Motor neuron (in vitro differentiated cells): ENCODE results near the gene SH3RF1. TPM values are rescaled to one million over a fixed set of nuclear protein-coding genes. Genes with fewer than 3 reads are reported as not detected.
A peak's percentile ranks its signal among the peaks of the same experiment; 100 is the strongest.

Experiments used
- ATAC-seq, 8 experiments: fragments of 200-7000 bp; cut with Tn5 transposase; replicated peaks in 6 of 8; 2 replicates each; pipeline ENCODE4 v1.8.0; 2021; ENCODE audit warnings: mild to moderate bottlenecking in 8 of 8, moderate library complexity in 8 of 8
- H3K27ac ChIP-seq, 2 donors: fragments of 250-450 bp; sonication (Bioruptor Pico); 2 replicates each; pipeline ENCODE4 v1.9.0; 2021; ENCODE audit warnings: antibody characterized with exemption in 2 of 2, mild to moderate bottlenecking in 2 of 2, moderate library complexity in 1 of 2
- H3K4me1 ChIP-seq, 2 donors: fragments of 250-450 bp; sonication (Bioruptor Pico); replicated peaks in 1 of 2; 2 replicates each; pipeline ENCODE4 v1.6.1; 2021; ENCODE audit warnings: antibody characterized with exemption in 2 of 2, mild to moderate bottlenecking in 2 of 2, moderate library complexity in 1 of 2
- H3K4me3 ChIP-seq, 5 donors: fragments of 250-450 bp; sonication (Bioruptor Pico); 2 replicates each; pipeline ENCODE4 v1.9.0; 2021; ENCODE audit warnings: antibody characterized with exemption in 5 of 5, mild to moderate bottlenecking in 5 of 5, moderate library complexity in 4 of 5
- WGBS, 10 experiments: fragments of 450-650 bp; shearing (Covaris generic); methylation state at CpG; one replicate each; pipeline ENCODE4 v1.0.0; 2022; 5-methylcytosine and 5-hydroxymethylcytosine counted together
- in situ Hi-C, 9 experiments: fragments of 400-800 bp; cut with MboI; loops; one replicate each; pipeline ENCODE4 v1.15.0; 2021; ENCODE audit warnings: low sequenced_read_pairs in 9 of 9, low pct_unique_long_range_greater_than_20kb in 2 of 9; ENCODE audit not compliant: unreplicated experiment in 9 of 9
- total RNA-seq, 8 experiments: library from RNA; unstranded; fragments of 300-600 nt; gene quantifications; 2 replicates each; pipeline versions ENCODE4 v1.2.3 to v1.2.4, GENCODE V29; 2022

Gene SH3RF1
- total RNA-seq, 8 experiments from 2014 or later = 6.7 to 20.2 (median 14.3) TPM

DNA sequence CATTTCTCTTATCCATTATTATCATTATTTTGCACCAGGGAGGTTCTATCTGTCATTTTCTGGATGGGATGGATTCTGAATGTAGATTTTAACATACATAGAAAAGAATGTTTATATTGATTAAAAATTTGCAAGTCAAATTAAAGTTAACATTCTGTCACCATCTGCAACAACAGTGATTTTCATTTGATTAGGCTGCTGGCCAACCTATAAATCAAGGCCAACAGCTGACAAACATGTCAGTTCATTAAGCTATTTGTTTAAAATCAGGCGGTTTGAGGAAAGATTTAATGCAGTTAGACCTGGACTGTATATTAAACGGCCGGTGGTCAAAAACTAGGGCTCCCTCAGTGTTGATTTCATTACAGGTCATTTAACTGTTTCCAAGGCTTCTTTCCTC is 151.2 kb downstream of the SH3RF1 start:
- no peak overlapping the region for H3K4me3 ChIP-seq
- no peak overlapping the region for H3K27ac ChIP-seq
- in situ Hi-C loops = no loop called here
- H3K4me1 ChIP-seq = peaks cover 16 to 22% of the 10 kb centered on the region in 2 donors
- peak in 2 of 8 experiments; percentile 17 to 20 for ATAC-seq
- WGBS, 10 experiments = 20 to 100% (median 39%) methylated on average over 1 to 3 of the region's 3 CpGs; no CpG with 5 or more reads in 2 of the 10 experiments

DNA sequence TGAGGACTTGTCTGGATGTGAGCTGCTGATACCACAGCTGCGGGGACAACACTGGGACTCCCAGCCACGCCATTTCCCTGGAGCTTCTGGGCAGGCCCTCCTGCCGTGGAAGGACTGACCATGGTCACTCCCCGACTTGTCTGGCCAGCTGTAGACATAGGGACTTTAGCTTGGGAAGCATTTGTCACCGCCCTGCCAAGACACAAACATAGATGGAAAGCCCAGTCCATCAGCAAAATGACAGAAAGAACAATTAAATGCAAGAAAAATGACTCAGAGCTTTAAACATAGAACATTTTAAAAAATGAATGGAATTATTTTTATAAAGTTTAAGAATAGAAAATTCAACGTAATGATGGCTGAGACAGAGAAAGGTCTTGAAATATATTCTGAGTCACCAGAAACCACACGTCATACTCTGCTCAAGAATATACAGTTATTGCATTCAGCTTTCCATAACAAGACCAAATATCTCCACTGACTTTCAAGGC is 153.1 kb downstream of the SH3RF1 start:
- WGBS, 10 experiments = 60 to 100% (median 90%) methylated on average over 2 to 7 of the region's 7 CpGs; no CpG with 5 or more reads in 1 of the 10 experiments
- no peak overlapping the region for H3K4me3 ChIP-seq
- ATAC-seq = peak in 2 of 8 experiments; percentile 32 to 63
- in situ Hi-C loops = no loop called here
- H3K4me1 ChIP-seq = peaks cover 16 to 20% of the 10 kb centered on the region in 2 donors
- H3K27ac ChIP-seq = no peak overlapping the region

DNA sequence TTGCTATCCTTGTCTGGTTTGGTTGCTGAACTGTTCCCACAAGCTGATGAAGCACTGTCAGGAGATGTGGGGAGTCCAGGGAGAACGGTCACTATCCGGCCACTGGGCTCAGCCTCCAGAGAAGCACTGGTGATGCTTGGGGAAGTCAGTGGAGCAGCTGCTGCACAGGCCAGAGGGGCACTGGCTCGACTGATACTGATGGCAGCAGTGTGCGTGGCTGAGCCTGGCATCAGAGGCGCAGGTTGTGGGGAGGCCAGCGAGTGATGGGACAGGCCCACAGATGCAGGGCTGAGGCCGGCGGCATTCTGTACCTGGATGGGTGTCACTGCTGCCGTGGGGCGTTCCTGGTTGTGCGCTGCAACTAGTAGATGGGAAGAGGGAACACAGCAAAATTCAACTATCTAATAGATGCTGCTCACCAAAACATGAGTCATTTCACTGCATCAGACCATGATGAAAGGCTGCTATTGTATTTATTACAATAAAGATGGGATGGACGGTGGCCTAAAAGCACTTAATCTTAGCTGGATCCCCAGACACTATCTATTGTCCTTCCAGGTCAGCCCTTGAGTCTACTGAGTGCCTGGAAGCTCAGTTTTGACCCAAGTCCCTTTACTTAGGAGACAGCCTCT is 154.4 kb downstream of the SH3RF1 start:
- WGBS, 10 experiments = 33 to 96% (median 73%) methylated on average over 1 to 5 of the region's 12 CpGs; no CpG with 5 or more reads in 3 of the 10 experiments
- H3K27ac ChIP-seq = no peak overlapping the region
- peaks cover 14 to 16% of the 10 kb centered on the region in 2 donors for H3K4me1 ChIP-seq
- peak in 5 of 8 experiments; percentile 64 to 85 (median 84) for ATAC-seq
- in situ Hi-C loops = no loop called here
- no peak overlapping the region for H3K4me3 ChIP-seq

DNA sequence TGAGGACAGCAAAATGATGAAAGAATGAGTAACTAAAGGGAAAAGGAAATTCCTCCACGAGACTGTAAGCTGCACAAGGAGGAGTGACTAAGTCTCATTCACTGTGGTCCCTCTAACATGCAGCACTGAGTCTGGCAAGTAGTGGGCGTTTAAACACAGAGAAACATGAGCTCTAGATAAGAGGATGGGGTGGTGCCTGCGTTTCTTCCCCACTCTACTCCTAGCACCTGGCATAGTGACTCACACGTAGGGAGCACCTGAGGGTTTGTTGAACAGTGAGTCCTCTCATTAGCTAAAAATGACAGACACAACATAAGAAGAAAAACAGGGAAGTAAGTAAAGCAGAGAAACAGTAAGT is 154.9 kb downstream of the SH3RF1 start:
- H3K4me3 ChIP-seq = no peak overlapping the region
- no peak overlapping the region for H3K27ac ChIP-seq
- 0 to 100% (median 66%) methylated on average over 2 to 4 of the region's 4 CpGs; no CpG with 5 or more reads in 3 of the 10 experiments for WGBS, 10 experiments
- ATAC-seq = peak; percentile 30 to 90 (median 64)
- H3K4me1 ChIP-seq = peaks cover 14 to 16% of the 10 kb centered on the region in 2 donors
- in situ Hi-C loops = no loop called here

DNA sequence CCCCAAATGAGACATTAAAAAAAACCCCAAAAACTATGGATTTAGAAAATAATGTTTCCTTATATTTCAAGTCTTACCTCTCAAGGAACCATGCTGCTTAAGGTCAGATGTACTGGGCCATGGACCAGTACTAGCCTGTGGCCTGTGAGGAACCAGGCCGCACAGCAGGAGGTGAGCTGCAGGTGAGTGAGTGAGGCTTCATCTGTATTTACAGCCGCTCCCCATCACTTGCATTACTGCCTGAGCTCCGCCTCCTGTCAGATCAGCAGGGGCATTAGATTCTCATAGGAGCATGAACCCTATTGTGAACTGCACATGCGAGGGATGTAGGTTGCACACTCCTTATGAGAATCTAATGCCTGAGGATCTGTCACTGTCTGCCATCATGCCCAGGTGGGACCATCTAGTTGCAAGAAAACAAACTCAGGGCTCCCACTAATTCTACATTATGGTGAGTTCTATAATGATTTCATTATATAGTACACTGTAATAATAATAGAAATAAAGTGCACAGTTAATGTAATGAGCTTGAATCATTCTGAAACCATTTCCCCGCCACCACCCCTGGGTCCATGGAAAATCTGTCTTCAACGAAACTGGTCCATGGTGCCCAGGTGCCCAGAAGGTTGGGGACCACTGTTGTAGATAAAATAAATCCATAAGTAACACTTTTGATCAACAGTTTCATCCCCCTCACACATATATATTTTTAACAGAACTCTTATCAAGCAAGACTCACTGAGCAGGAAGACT is 155.4 kb downstream of the SH3RF1 start:
- Histone ChIP-seq H3K4me1 (peaks cover 12 to 16% of the 10 kb centered on the region in 2 donors), H3K4me3 (no peak overlapping the region), H3K27ac (no peak overlapping the region)
- in situ Hi-C loops = no loop called here
- WGBS, 10 experiments = 83 to 100% (median 96%) methylated on average over 1 to 5 of the region's 6 CpGs; no CpG with 5 or more reads in 1 of the 10 experiments
- no peak for ATAC-seq

DNA sequence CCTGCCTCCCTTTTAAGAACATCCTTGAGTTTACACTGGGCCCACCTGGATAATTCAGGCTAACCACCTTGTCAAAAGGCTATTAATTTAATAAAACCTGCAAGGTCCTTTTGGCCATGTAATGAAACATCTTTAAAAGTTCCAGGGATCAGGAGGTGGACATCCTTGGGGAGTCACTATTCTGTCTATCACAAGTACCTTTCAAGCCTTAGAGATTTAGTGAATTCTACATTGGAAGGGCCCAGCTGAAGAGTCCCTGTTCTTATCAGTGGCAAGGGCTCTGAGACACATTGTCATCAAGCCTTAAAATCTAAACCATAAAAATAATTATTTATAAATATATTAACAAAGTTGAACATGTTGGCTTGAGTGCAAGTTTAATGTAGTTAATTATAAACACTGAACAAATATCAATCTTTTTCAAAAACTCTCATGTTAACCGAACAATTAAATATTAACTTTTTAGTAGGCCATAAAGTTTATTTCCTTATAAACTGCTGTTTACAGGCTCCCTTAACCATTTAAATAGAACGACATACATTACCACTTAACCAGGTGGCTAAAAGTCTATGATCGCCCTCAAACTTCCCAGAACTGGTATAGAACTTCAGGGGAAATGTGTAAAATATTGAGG is 156.3 kb downstream of the SH3RF1 start:
- no peak for ATAC-seq
- WGBS, 10 experiments = 83 to 100% (median 93%) methylated on average over 2 to 3 of the region's 3 CpGs
- H3K4me1 ChIP-seq = peaks cover 4 to 9% of the 10 kb centered on the region in 2 donors
- no peak overlapping the region for H3K4me3 ChIP-seq
- no peak overlapping the region for H3K27ac ChIP-seq
- in situ Hi-C loops = no loop called here

DNA sequence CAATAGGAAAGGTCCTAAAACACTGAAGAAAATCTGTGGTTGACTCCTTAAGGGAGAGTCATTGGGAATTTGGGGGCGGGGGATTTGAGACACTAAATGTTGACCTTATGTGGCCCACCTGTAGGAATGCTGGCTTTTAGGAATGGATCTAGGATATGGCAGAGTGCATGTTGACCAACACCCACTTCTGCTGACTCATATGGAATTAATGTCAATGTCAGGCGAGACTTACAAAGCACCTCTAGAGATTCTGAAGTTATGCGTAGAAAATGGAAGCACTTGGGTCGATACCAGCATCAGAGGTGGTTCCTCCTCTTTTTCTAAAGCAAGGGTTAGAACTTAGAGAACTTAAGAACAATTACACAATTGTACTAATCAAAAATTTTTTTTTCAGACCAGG is 160.1 kb downstream of the SH3RF1 start:
- ATAC-seq = no peak
- Histone ChIP-seq H3K27ac (no peak overlapping the region), H3K4me1 (peaks cover 0 to 23% of the 10 kb centered on the region in 2 donors), H3K4me3 (no peak overlapping the region)
- 20 to 100% (median 90%) methylated on average over 1 to 4 of the region's 4 CpGs for WGBS, 10 experiments
- in situ Hi-C loops = no loop called here

DNA sequence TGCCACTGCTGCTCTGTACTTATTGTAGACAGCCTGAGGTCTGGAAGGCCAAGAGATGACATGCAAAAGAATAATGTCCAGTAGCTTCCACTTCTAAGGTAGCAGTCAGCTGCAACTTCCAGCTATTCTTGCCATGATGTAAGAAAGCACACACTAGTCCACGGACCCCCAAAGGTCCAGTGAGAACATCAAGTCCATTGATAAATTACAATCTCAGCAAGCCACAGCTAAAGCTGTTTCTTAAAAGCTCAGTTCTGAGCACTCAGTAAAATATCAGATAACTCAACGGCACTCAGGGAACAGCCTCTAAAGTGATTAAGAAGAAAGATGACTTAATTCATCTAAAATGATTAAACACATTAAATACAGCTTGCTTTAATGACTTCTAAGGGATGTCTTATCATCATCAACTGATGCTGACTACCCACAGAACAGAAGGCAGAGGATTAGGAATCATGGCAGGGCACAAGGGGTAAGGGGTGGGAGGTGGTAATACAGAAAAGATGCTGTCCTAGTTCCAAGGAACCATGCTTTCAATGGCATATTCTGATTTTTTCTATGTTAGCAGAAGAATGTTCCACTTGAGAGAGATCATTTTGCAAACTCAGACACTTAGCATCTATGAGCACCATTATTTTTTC is 161.6 kb downstream of the SH3RF1 start:
- Histone ChIP-seq H3K4me1 (peaks cover under 1 to 23% of the 10 kb centered on the region in 2 donors), H3K27ac (peak overlapping the region in 1 of 2 donors; percentile 69), H3K4me3 (no peak overlapping the region)
- in situ Hi-C loops = no loop called here
- ATAC-seq = peak in 5 of 8 experiments; percentile 69 to 92 (median 90)
- WGBS, 10 experiments = 64 to 100% (median 93%) methylated on average over 1 to 2 of the region's 2 CpGs; no CpG with 5 or more reads in 4 of the 10 experiments

DNA sequence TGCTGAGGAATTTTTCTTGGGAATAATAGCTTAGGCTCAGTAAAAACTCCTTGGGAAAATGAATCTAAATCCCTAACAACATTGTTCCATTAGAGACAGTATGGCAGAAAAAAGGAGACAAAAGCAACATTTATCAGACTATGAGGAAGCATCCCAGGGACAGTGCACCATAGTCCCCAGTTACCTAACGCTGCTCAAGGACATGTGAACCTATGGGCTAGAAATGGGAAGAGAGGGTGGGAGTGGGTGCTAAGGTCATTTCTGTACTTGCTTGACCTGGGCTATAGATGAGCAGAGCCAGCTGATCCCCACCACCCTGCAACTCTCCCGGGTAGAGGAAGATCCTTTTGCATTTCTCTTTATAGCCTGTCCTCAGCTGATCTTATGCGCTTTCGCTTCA is 162.5 kb downstream of the SH3RF1 start:
- Histone ChIP-seq H3K4me3 (no peak overlapping the region), H3K27ac (peak overlapping the region in 1 of 2 donors; percentile 69)
- in situ Hi-C loops = no loop called here

DNA sequence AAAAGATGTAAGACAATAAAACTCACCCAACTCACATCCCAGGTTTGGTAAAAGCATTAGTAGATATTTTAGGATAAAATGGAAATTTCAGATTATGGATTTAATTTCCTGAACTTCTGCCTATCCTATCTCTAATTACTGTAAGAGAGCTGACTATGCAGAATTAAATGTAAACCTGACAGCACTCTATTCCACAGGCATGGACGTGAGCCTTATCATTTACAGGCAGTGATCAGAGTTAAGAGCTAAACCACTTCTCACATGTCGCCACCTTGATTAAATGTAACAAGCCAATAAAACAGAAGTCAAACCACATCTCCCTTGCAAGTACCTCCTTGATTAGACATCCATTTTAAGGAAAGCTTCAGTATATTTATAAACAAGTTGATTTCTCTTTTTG is 163.2 kb downstream of the SH3RF1 start:
- no peak overlapping the region for H3K27ac ChIP-seq
- H3K4me3 ChIP-seq = no peak overlapping the region
- ATAC-seq = no peak
- H3K4me1 ChIP-seq = peaks cover 4 to 23% of the 10 kb centered on the region in 2 donors
- in situ Hi-C loops = no loop called here
- 69 to 100% (median 95%) methylated on average over 1 to 2 of the region's 2 CpGs; no CpG with 5 or more reads in 3 of the 10 experiments for WGBS, 10 experiments

More for the DNA sequence above, 162.5 kb downstream of the SH3RF1 start:
- peaks cover 3 to 23% of the 10 kb centered on the region in 2 donors for H3K4me1 ChIP-seq
- peak in 3 of 8 experiments; percentile 8 to 18 (median 13) for ATAC-seq
- WGBS, 10 experiments = 33 to 100% (median 81%) methylated on average over 1 to 4 of the region's 4 CpGs; no CpG with 5 or more reads in 3 of the 10 experiments

DNA sequence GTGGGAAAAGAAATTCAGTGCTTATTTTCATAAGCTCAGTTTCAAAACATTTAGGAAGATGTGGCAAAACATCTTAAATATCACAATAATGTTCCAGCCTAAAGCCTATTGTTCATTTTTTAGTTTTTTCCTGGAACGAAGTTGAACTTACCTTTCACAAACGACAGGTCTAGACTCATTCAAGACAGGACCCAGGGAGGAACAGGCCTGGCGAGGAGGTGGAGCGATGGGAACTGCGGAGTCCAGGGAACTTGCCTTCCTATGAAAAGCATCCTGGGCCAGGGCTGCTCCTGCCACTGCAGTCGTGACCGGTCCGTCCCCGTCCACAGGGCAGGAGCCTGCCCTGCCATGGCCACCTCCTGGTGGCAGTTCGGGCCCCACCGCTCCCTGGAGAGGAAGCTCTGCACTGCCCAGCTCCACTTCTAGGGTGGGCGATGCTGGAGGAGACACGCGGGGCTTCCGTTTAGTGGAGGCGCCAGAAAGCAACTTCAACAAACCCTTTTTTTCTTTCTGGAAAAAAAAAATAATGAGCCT is 164.0 kb downstream of the SH3RF1 start:
- H3K4me1 ChIP-seq = peaks cover 7 to 23% of the 10 kb centered on the region in 2 donors
- no peak for ATAC-seq
- H3K27ac ChIP-seq = no peak overlapping the region
- WGBS, 10 experiments = 93 to 100% (median 98%) methylated on average over 1 to 11 of the region's 16 CpGs; no CpG with 5 or more reads in 2 of the 10 experiments
- in situ Hi-C loops = no loop called here
- H3K4me3 ChIP-seq = no peak overlapping the region

DNA sequence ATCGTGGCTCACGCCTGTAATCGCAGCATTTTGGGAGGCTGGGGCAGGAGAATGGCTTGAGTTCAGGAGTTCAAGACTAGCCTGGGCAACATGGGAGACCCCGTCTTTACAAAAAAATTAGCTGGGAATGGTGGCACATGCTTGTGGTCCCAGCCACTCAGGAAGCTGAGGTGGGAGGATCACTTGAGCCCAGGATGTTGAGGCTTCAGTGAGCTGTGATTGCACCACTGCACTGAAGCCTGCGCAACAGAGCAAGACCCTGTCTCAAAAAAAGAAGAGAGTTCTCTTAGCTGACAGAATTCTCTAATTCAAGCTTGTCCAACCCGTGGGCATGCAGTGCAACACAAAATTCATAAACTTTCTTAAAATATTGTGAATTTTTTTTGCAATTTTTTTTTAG is 165.1 kb downstream of the SH3RF1 start:
- ATAC-seq = no peak
- H3K27ac ChIP-seq = no peak overlapping the region
- in situ Hi-C loops = no loop called here
- WGBS, 10 experiments = 86 to 100% (median 97%) methylated on average over 1 to 6 of the region's 6 CpGs; no CpG with 5 or more reads in 1 of the 10 experiments
- H3K4me1 ChIP-seq = peaks cover 7 to 23% of the 10 kb centered on the region in 2 donors
- no peak overlapping the region for H3K4me3 ChIP-seq
